NB4 (cell line): ENCODE measurements around the gene PLA2G15.

Experiments
- DNase-seq: peaks from one replicate; pipeline ENCODE4 v3.0.0; 2010; ENCODE audit warnings: low read depth
- H3K4me3 ChIP-seq: one replicate; pipeline ENCODE4 v1.5.1; 2011; ENCODE audit warnings: mild to moderate bottlenecking, low read depth, low read length, moderate library complexity
- CTCF ChIP-seq: IDR thresholded peaks from one replicate; pipeline ENCODE4 v1.5.1; 2012; ENCODE audit warnings: low read depth, low read length
- MAX ChIP-seq: IDR thresholded peaks from 2 replicates; pipeline ENCODE4 v1.6.1; 2011; ENCODE audit warnings: low read depth, low read length
- MYC ChIP-seq: IDR thresholded peaks from 2 replicates; pipeline ENCODE4 v1.6.1; 2011; ENCODE audit warnings: low read depth, low read length
- POLR2A ChIP-seq: IDR thresholded peaks from 2 replicates; pipeline ENCODE4 v1.6.1; 2011; ENCODE audit warnings: mild to moderate bottlenecking; ENCODE audit not compliant: insufficient read length; ENCODE audit errors: extremely low read depth

Gene PLA2G15

GRCh38 chr16:68273896-68274295 is 28.7 kb downstream of the PLA2G15 start:
- DNase-seq: no peak
- no peak overlapping the region for H3K4me3 ChIP-seq
- TF ChIP-seq MAX (no peak), MYC (no peak), CTCF (no peak)

GRCh38 chr16:68274441-68274840 is 29.3 kb downstream of the PLA2G15 start:
- DNase-seq: no peak
- no peak overlapping the region for H3K4me3 ChIP-seq
- TF ChIP-seq MAX: no peak
- no peak for TF ChIP-seq POLR2A
- TF ChIP-seq MYC: no peak
- TF ChIP-seq CTCF: no peak

- TF ChIP-seq CTCF: no peak
- no peak for TF ChIP-seq MYC
- no peak for TF ChIP-seq MAX
- no peak for TF ChIP-seq POLR2A
- DNase-seq: peak; percentile 64
- H3K4me3 ChIP-seq: no peak overlapping the region
These were observed 30.5 kb downstream of the PLA2G15 start for GRCh38 chr16:68275611-68276191.

- no peak for DNase-seq
- TF ChIP-seq MAX (no peak), POLR2A (no peak), MYC (no peak), CTCF (no peak)
- no peak overlapping the region for H3K4me3 ChIP-seq
These were observed 31.1 kb downstream of the PLA2G15 start for GRCh38 chr16:68276223-68276622.

GRCh38 chr16:68279726-68280558 is 34.8 kb downstream of the PLA2G15 start:
- no peak for DNase-seq
- TF ChIP-seq MYC (no peak), CTCF (no peak), POLR2A (no peak), MAX (no peak)
- H3K4me3 ChIP-seq: no peak overlapping the region
